Measurements from ENCODE around the gene HPCAL1. TPM values are rescaled to one million over a fixed set of nuclear protein-coding genes. Genes with fewer than 3 reads are reported as not detected.

The HPCAL1 gene
- total and polyA plus RNA-seq, 10 of the 15 experiments (the other 5 are each of a cell fraction or from before 2014, with no cell fraction given), result 0.40 to 12.8 (median 7.9) TPM

- TF ChIP-seq EP300 (IDR thresholded peaks at IDR 0.05; ENCODE audit: borderline replicate concordance in 1 of 2, control insufficient read depth in 1 of 2, low read depth in 2 of 2, low read length in 2 of 2) (no peak), GABPA (IDR thresholded peaks at IDR 0.05; ENCODE audit: low read depth) (peak; percentile 59; the same call in 1 of the 2 replicates), NFYB (IDR thresholded peaks at IDR 0.05; ENCODE audit: insufficient read depth, low read depth, low read length) (peak; percentile 75), CREB1 (IDR thresholded peaks at IDR 0.05; ENCODE audit: low read depth) (peak; percentile 84), HCFC1 (IDR thresholded peaks at IDR 0.05; ENCODE audit: low read length) (peak; percentile 81), MXI1 (IDR thresholded peaks at IDR 0.05; ENCODE audit: low read depth, low read length) (no peak), BACH1 (IDR thresholded peaks at IDR 0.05; ENCODE audit: borderline replicate concordance) (no peak), USF1 (IDR thresholded peaks at IDR 0.05; ENCODE audit: borderline replicate concordance, extremely low read length, insufficient read depth, low read depth, low read length) (peak; percentile 84), FOS (IDR thresholded peaks at IDR 0.05; ENCODE audit: borderline replicate concordance, extremely low read depth, insufficient read length) (peak; percentile 7), SUZ12 (IDR thresholded peaks at IDR 0.05; ENCODE audit: unreplicated experiment) (no peak), CREM (IDR thresholded peaks at IDR 0.05; ENCODE audit: low read depth) (peak; percentile 67), KAT2A (conservative IDR thresholded peaks at IDR 0.05; ENCODE audit: control insufficient read depth, low read depth, low read length) (no peak), ZSCAN29 (IDR thresholded peaks at IDR 0.05) (no peak), USF2 (IDR thresholded peaks at IDR 0.05; ENCODE audit: borderline replicate concordance, low read depth, low read length) (peak; percentile 57), IKZF1 (conservative IDR thresholded peaks at IDR 0.05) (0 out of 2 replicates have a peak, but pooled peaks have one; percentile 44), ATF3 (IDR thresholded peaks at IDR 0.05; ENCODE audit: borderline replicate concordance, extremely low read depth, low read depth, low read length) (peak; percentile 69; the same call in 1 of the 2 replicates), ZNF24 (IDR thresholded peaks at IDR 0.05) (no peak), SREBF2 (IDR thresholded peaks at IDR 0.05; ENCODE audit: low read length) (no peak), SPI1 (IDR thresholded peaks at IDR 0.05; ENCODE audit: borderline replicate concordance, insufficient read depth, low read depth, low read length) (no peak), TCF3 (IDR thresholded peaks at IDR 0.05; ENCODE audit: borderline replicate concordance, insufficient read depth, low read depth, low read length) (no peak), SIX5 (IDR thresholded peaks at IDR 0.05; ENCODE audit: low read depth, low read length, severe bottlenecking) (peak; percentile 83), RAD51 (IDR thresholded peaks at IDR 0.05) (peak; percentile 81), SMARCA5 (IDR thresholded peaks at IDR 0.05) (no peak)
- TF ChIP-seq, protein P1, sequence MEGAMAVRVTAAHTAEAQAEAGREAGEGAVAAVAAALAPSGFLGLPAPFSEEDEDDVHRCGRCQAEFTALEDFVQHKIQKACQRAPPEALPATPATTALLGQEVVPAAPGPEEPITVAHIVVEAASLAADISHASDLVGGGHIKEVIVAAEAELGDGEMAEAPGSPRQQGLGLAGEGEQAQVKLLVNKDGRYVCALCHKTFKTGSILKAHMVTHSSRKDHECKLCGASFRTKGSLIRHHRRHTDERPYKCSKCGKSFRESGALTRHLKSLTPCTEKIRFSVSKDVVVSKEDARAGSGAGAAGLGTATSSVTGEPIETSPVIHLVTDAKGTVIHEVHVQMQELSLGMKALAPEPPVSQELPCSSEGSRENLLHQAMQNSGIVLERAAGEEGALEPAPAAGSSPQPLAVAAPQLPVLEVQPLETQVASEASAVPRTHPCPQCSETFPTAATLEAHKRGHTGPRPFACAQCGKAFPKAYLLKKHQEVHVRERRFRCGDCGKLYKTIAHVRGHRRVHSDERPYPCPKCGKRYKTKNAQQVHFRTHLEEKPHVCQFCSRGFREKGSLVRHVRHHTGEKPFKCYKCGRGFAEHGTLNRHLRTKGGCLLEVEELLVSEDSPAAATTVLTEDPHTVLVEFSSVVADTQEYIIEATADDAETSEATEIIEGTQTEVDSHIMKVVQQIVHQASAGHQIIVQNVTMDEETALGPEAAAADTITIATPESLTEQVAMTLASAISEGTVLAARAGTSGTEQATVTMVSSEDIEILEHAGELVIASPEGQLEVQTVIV (IDR thresholded peaks at IDR 0.05; ENCODE audit: borderline replicate concordance, partially characterized antibody), result no peak
Observed at GRCh38 chr2:10412380-10412779, 109.7 kb downstream of the HPCAL1 start (continued).
